Renal pelvis (tissue), 4 donors: ENCODE measurements around the gene CHRNB4. TPM values are rescaled to one million over a fixed set of nuclear protein-coding genes. Genes with fewer than 3 reads are reported as not detected.
"Not testable (repeated sequence)": the region's sequence is repeated elsewhere in the genome, so short reads cannot be mapped to it uniquely, and the experiment has no call there.

Experiments used
- DNase-seq: peaks from one replicate; pipeline ENCODE4 v3.0.0-alpha.2; 2013
- polyA plus RNA-seq, 3 donors: library from polyadenylated mRNA; unstranded; fragments of 120-200 nt; gene quantifications; one replicate each; pipeline ENCODE4 v1.2.1, GENCODE V29; 2013; ENCODE audit not compliant: insufficient read length in 3 of 3

The CHRNB4 gene
- polyA plus RNA-seq, 3 donors: 2.8 to 3.4 (median 3.0) TPM

DNA sequence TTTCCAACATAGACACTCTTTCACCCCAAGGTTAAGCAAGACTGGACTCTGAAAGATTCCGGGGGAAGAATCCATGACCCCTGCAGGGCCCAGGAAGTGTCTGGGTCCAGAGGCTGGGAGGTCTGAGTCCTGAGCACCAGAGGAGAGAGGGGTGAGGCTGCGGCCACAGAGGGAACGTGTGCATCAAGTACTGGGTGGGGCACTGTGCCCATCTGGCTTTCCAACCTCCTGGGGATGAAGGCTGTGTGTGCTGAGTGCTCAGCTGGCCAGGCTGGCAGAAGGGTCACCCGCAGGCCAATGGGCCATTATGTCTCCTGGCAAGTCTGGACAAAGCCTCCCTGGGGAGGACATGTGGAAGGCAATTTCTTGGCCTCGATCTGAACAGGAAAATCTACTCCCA is 23.5 kb downstream of the CHRNB4 start:
- DNase-seq: no peak

DNA sequence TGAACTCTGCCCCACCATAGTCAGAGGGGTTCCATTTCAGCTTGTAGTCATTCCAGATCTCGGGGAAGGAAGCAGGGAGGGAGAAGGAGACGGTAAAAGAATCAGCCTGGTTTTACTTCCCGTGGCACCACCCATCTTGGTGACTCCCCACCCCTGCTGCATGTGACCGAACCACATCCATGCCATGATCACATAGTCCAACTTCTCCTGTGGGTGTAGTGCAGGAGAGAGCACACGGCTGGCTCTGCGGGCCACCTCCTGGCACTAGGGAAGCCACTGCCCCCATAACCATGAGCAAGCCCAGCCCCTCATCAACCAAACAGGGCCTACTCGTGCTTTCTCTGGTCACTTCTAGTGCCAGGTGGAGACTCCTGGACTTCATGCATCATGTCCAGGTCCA is 23.9 kb downstream of the CHRNB4 start:
- DNase-seq: no peak

DNA sequence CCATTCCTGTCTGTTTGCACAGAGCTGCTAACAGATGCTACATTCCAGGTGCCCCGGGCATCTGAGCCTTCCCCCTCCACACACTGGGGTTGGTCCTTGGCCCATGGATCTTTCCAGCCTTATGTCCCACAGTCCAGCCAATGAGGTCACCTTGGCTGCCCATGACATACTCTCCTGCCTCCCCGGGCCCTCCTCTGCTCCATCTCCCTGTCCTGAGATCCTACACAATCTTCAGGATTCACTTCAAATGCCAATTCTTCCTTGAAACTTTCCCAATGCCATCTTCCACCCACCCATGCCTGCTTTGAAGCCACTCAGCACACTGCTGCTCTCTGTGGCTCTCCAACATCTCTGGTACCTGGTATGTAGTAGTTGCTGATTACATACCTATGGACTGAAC is 24.5 kb downstream of the CHRNB4 start:
- DNase-seq: no peak

DNA sequence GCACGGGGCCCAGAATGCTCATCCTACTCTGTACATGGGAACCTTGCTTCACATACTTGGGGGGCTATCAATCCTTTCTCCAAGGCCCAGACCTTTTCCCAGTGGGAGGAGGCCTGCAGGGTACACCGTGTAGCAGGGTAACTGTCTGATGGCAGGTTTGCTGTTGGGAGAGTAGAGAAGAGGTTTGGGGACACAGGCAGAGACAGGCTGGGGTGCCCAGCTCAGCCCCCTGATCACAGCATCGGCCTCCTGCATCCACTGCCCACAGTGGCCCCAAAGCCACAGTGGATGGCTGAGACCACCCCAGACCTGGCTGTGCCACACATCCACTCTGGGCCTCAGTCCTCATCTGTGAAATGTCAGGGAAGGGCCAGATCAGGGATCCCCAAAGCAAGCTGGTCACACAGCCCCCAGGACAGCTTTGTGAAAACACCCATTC is 25.8 kb downstream of the CHRNB4 start:
- DNase-seq: no peak

DNA sequence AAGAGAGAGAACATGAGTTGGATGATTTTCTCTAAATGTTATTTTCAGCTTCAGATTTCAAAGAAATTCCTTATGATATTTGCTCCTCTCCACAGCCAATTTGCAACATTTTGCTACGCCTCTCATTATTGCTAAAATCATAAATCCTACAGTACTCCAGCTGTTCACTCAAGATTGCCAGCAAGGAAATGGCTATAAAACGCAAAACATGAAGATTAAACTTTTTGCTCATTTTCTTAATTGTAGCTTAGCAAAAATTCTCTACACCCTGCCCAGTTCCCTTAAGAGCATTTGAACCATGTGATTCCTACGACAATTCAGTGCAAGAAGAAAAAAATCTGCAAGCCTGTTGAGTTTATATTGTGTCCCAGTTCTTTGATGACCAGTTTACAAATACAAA is 27.0 kb downstream of the CHRNB4 start:
- DNase-seq: peak; percentile 15

DNA sequence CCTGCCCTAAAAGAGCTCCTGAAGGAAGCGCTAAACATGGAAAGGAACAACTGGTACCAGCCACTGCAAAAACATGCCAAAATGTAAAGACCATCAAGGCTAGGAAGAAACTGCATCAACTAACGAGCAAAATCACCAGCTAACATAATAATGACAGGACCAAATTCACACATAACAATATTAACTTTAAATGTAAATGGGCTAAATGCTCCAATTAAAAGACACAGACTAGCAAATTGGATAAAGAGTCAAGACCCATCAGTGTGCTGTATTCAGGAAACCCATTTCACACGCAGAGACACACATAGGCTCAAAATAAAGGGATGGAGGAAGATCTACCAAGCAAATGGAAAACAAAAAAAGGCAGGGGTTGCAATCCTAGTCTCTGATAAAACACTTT is 31.5 kb downstream of the CHRNB4 start:
- not testable (repeated sequence) for DNase-seq

DNA sequence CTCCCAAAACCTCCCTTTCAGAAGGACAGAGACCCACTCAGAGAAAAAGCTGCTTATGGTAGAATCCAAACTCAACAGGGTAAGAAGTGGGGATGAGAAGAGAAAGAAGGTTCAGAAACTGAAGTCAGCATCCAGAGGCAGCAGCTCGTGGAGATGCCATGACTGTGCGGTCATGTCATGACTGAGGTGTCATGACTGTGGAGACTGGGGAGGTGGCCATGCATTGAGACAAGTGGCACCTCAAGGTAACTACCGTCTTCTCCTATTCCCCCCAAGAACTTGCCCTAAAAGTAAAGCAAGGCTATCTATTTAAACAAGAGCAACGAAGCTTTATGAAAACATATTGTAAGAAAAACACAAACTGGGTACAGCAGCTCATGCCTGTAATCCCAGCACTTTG is 35.3 kb downstream of the CHRNB4 start:
- no peak for DNase-seq

DNA sequence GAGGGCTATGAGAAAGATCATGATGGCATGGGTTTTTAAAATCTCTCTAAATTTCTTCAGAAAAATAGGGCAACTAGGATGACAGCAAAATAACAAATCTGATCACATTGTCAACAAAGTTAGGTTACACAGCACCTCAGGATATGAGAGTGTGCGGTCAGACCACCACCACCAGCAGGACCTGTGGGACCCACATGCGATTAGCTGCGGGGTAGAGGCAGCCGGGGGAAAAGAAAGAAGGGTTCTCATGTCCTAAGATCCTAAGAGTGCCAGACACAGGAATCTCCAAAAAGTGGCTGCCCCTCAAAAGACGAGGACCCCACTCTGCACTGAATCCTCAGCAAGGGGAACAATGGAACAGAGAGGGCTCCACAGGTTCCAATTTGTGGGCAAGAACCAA is 35.8 kb downstream of the CHRNB4 start:
- no peak for DNase-seq

DNA sequence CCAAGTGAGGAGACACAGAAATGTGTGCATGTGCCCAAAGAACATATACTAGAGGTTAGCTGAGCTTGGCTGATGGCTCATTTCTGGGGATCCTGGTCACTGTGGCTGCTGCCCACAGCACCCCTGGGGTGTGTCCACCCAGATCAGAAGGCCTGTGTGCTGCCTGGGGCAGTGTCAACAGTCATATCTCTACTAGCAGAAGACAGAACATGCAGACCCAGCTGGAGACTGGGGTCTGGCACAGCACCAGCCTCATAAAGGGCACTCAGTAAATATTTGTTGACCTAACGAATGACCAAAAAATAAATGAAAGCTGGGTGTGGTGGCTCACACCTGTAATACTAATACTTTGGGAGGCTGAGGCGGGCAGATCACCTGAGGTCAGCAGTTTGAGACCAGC is 36.6 kb downstream of the CHRNB4 start:
- no peak for DNase-seq

DNA sequence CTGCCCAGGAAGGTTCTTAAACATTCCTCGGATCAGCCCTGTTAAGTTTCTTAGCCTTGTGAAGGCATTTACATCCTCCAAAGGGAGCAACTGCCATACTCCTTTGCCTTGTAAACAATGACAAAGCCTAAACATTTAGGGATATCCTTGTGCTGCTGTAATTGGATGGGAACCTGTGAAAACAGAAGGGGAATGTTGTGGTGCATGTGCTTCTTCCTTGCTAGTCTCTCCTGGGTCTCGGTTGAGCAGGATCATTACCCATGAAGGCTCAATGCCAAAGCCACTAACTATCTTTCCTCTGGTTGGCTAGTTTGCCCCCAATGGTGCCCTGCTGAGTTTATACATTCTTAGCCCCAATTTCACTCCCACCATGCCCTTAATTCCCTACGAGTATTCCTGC is 37.5 kb downstream of the CHRNB4 start:
- DNase-seq: no peak

DNA sequence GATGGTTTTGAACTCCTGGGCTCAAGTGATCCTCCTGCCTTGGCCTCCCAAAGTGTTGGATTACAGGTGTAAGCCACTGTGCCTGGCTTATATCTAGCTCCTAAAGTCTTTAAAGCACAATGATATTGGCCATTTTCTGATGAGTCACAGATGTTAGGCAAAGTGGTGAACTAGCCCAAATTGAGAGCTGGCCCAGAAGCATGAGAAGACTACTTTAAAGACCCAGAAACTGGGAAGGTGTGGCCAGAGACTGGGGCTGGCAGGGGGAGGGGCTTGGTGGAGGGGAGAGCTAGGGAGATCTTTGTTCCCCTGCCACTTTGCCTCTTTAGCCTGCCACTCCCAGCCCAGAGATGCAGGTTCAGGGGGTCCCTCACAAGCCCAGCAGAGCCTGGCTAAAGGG is 41.8 kb downstream of the CHRNB4 start:
- no peak for DNase-seq

DNA sequence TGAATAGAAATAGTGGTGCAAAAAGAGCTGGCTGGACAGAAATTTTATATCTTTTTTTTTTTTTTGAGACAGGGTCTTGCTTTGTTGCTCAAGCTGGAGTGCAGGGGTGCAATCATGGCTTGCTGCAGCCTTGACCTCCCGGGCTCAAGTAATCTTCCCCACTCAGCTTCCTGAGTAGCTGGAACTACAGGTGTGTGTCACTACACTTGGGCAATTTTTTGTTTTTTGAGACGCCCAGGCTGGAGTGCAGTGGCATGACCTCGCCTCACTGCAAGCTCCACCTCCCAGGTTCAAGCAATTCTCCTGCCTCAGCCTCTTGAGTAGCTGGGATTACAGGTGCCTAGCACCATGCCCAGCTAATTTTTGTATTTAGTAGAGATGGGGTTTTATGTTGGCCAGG is 42.7 kb downstream of the CHRNB4 start:
- DNase-seq: no peak

DNA sequence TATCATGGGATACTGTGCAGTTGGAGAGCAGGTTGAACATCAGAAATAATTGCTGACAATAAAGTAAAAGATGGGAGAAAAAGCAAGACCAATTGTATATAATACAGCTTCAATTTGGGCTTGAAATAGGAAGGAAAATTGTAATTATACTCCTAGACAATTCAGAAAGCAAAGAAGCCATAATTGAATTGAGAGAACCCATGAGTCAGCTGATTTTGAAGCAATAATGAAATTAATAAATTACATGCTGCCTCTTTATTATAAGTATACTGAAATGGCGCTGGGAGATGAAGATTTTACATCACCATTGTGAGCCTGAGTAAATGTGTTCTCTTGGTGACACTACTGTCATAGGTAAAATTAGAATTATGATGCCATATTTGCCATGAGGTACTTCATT is 43.4 kb downstream of the CHRNB4 start:
- DNase-seq: no peak

DNA sequence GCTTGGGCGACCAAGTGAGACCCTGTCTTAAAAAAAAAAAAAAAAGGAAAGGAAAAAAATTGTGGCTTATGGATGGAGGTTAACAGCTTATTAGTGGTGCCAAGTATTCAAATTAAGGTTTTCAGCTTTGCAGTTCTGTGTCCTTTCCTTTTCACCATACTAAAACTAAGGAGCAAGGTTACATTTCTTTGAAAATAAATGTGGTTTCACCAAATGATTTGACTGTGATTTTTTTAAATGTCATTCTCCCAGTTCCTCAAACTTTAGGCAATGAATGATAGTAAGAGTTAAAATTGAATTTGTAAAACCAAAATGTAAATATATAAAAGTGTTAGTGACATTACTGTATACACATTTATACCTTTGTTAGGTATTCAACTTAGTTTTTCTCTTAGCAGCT is 66.1 kb downstream of the CHRNB4 start:
- DNase-seq: no peak

Other genes with a start within 250 kb of the CHRNB4 start
- 10 to 100 TPM; 49.6 to 71.5 (median 64.5) TPM for gene IREB2, start 203.0 kb downstream of the CHRNB4 start, polyA plus RNA-seq
- 10 to 100 TPM in 2 of 3 donors, 1 to 10 TPM in 1; 7.3 to 11.2 (median 10.3) TPM for gene HYKK, start 133.6 kb downstream of the CHRNB4 start, polyA plus RNA-seq
- gene PSMA4, start 100.8 kb downstream of the CHRNB4 start, polyA plus RNA-seq: 100 to 1,000 TPM; 247 to 260 (median 255) TPM
- gene CHRNA5, start 75.7 kb downstream of the CHRNB4 start, polyA plus RNA-seq: 1 to 10 TPM; 5.5 to 7.8 (median 6.0) TPM
- gene CHRNA3, start 20.2 kb downstream of the CHRNB4 start, polyA plus RNA-seq: 1 to 10 TPM; 1.2 to 1.3 (median 1.3) TPM
- gene ADAMTS7, start 170.3 kb upstream of the CHRNB4 start, polyA plus RNA-seq: 10 to 100 TPM; 25.2 to 38.8 (median 34.1) TPM
- 100 to 1,000 TPM; 680 to 768 (median 766) TPM for gene MORF4L1, start 231.7 kb upstream of the CHRNB4 start, polyA plus RNA-seq